BLaER1 (cell line): ENCODE results near the gene THAP11.
"Not testable (repeated sequence)": the region's sequence is repeated elsewhere in the genome, so short reads cannot be mapped to it uniquely, and the experiment has no call there.

ENCODE experiments used
- H3K27ac ChIP-seq: shearing (Covaris generic); formaldehyde crosslinking; 2 replicates; pipeline ENCODE4 v1.8.1; 2022
- H3K27me3 ChIP-seq: shearing (Covaris generic); formaldehyde crosslinking; 2 replicates; pipeline ENCODE4 v1.8.1; 2022
- H3K36me3 ChIP-seq: shearing (Covaris generic); formaldehyde crosslinking; 2 replicates; pipeline ENCODE4 v1.8.1; 2022
- H3K4me1 ChIP-seq: shearing (Covaris generic); formaldehyde crosslinking; 2 replicates; pipeline ENCODE4 v1.8.1; 2022
- H3K4me2 ChIP-seq: shearing (Covaris generic); formaldehyde crosslinking; 2 replicates; pipeline ENCODE4 v1.8.1; 2022
- H3K4me3 ChIP-seq: shearing (Covaris generic); formaldehyde crosslinking; 2 replicates; pipeline ENCODE4 v1.8.1; 2022
- H3K9ac ChIP-seq: shearing (Covaris generic); formaldehyde crosslinking; 2 replicates; pipeline ENCODE4 v1.8.1; 2022
- H3K9me3 ChIP-seq: shearing (Covaris generic); formaldehyde crosslinking; 2 replicates; pipeline ENCODE4 v1.8.1; 2022
- H4K20me1 ChIP-seq: shearing (Covaris generic); formaldehyde crosslinking; 2 replicates; pipeline ENCODE4 v1.8.1; 2022
- Cebpa-rat ChIP-seq: shearing (Covaris generic); IDR thresholded peaks from 2 replicates; pipeline ENCODE4 v1.8.1; 2022

THAP11 gene

DNA sequence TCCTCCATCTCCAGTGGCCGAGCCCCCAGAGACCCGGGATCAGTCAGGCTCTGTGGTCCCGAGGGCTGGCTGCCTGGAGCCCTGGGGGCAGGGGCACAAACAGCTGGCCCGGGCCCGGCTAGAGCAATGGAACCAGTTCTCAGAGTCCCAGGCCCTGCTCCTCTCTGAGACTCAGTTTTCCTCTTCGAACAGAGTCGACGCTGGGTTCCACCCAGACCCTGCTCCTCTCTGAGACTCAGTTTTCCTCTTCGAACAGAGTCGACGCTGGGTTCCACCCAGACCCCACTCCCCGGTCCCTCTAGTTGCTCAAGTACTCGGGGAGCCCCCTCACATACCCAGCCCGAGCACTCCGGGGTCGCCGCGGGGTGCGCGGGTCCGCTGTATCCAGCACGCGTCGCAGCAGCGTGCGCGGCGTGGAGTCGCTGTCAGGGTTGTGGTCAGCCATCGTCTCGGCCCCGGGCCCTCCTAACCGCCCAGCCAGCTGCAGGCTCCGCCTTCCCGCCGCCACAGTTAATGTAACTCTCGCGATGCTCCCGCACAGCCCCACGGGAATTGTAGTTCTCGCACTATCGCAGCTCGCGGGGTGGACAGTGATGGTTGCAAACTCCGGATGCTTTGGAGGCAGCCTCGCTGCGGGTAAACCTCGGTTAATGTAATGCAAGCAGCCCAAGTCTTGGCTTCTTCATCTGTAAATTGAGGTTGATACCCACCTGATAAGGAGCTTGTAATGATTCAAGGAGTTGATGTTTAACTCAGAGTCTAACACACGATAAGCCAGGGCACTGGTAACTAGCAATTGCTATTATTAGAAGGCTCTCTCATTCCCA lies 8.5 kb upstream of the THAP11 start:
- Histone ChIP-seq H3K27ac (peak overlapping the region; percentile 89), H3K27me3 (no peaks in the 10 kb centered on the region), H3K36me3 (peaks cover 39% of the 10 kb centered on the region), H3K9ac (peak overlapping the region; percentile 94), H3K4me1 (peaks cover 29% of the 10 kb centered on the region), H4K20me1 (no peaks in the 10 kb centered on the region), H3K4me2 (peak overlapping the region; percentile 90), H3K4me3 (peak overlapping the region; percentile 81), H3K9me3 (no peaks in the 10 kb centered on the region)
- TF ChIP-seq Cebpa-rat, result no peak

- Histone ChIP-seq H3K4me1 (peaks cover 29% of the 10 kb centered on the region), H3K27ac (peak overlapping the region; percentile 89), H3K27me3 (no peaks in the 10 kb centered on the region), H3K9me3 (no peaks in the 10 kb centered on the region), H4K20me1 (no peaks in the 10 kb centered on the region), H3K4me3 (peak overlapping the region; percentile 81), H3K4me2 (peak overlapping the region; percentile 90), H3K9ac (peak overlapping the region; percentile 94), H3K36me3 (peaks cover 33% of the 10 kb centered on the region)
- TF ChIP-seq Cebpa-rat, result no peak
Observed at GRCh38 chr16:67834242-67834614, 7.9 kb upstream of the THAP11 start.

- not testable (repeated sequence) for H3K27me3 ChIP-seq, H3K9ac ChIP-seq, H3K9me3 ChIP-seq, H4K20me1 ChIP-seq, H3K4me3 ChIP-seq, H3K27ac ChIP-seq, H3K36me3 ChIP-seq, H3K4me2 ChIP-seq
- peaks cover 23% of the 10 kb centered on the region for H3K4me1 ChIP-seq
Observed at GRCh38 chr16:67837190-67837589, 4.9 kb upstream of the THAP11 start.

DNA sequence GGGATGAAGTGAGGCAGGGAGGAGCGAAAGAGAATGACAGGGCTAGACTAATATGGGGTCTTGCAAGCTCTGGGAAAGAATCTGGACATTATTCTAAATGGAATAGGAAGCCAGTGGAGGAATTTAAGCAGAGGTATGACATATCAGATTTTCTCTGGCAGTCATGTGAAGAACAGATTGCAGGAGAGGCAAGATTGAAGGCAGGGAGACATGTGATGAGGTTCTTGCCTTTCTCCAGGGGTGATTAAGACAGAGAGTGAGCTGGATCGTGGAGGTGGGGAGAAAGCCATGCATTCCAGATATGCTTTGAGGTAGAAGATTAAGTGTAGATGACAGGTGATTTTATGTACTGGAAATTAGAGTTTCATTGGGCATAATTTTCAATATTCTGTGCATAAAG lies 4.3 kb upstream of the THAP11 start:
- no peak for TF ChIP-seq Cebpa-rat
- Histone ChIP-seq H3K27ac (no peak overlapping the region), H3K4me1 (peaks cover 17% of the 10 kb centered on the region), H3K4me3 (no peak overlapping the region), H3K4me2 (no peak overlapping the region), H3K9ac (no peak overlapping the region), H3K36me3 (no peaks in the 10 kb centered on the region), H3K9me3 (no peaks in the 10 kb centered on the region), H3K27me3 (no peaks in the 10 kb centered on the region), H4K20me1 (peaks cover 2% of the 10 kb centered on the region)

GRCh38 chr16:67841198-67841815 lies 813 bp upstream of the THAP11 start:
- peak overlapping the region; percentile 95; the same call in 1 of the 2 replicates for H3K27ac ChIP-seq
- H3K4me2 ChIP-seq, result peak overlapping the region; percentile 37
- H3K27me3 ChIP-seq, result no peaks in the 10 kb centered on the region
- no peaks in the 10 kb centered on the region for H3K9me3 ChIP-seq
- peaks cover 32% of the 10 kb centered on the region for H4K20me1 ChIP-seq
- no peaks in the 10 kb centered on the region for H3K36me3 ChIP-seq
- H3K4me1 ChIP-seq, result peaks cover 38% of the 10 kb centered on the region
- peak overlapping the region; percentile 87; the same call in 1 of the 2 replicates for H3K4me3 ChIP-seq
- peak overlapping the region; percentile 99 for H3K9ac ChIP-seq
- TF ChIP-seq Cebpa-rat, result no peak

GRCh38 chr16:67842509-67843342 lies 606 bp downstream of the THAP11 start:
- Histone ChIP-seq H3K4me3 (peak overlapping the region; percentile 87), H3K36me3 (no peaks in the 10 kb centered on the region), H3K9me3 (no peaks in the 10 kb centered on the region), H3K27ac (peak overlapping the region; percentile 95), H3K27me3 (no peaks in the 10 kb centered on the region), H3K9ac (peak overlapping the region; percentile 99), H4K20me1 (peaks cover 39% of the 10 kb centered on the region), H3K4me1 (peaks cover 40% of the 10 kb centered on the region), H3K4me2 (peak overlapping the region; percentile 95)
- TF ChIP-seq Cebpa-rat, result no peak

DNA sequence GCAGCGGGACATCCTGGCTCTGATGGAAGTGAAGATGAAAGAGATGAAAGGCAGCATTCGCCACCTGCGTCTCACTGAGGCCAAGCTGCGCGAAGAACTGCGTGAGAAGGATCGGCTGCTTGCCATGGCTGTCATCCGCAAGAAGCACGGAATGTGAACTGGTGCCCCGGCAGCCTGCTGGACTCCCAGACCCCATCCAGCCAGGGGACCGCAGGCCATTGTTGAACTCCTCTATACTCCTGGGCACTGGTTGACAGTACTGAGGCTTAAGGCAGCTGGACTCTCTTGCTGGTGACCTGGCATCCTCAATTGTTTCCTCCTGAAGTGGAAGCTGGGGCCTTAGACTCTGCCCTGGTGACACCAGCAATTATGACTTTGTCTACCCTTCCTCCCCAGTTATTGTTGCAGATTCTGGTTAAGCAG lies 1.2 kb downstream of the THAP11 start:
- no peaks in the 10 kb centered on the region for H3K27me3 ChIP-seq
- peak overlapping the region; percentile 87 for H3K4me3 ChIP-seq
- TF ChIP-seq Cebpa-rat, result no peak
- no peaks in the 10 kb centered on the region for H3K36me3 ChIP-seq
- H3K9ac ChIP-seq, result peak overlapping the region; percentile 99
- peaks cover 46% of the 10 kb centered on the region for H3K4me1 ChIP-seq
- H4K20me1 ChIP-seq, result peaks cover 46% of the 10 kb centered on the region
- H3K9me3 ChIP-seq, result no peaks in the 10 kb centered on the region
- H3K4me2 ChIP-seq, result peak overlapping the region; percentile 95
- peak overlapping the region; percentile 95 for H3K27ac ChIP-seq

- TF ChIP-seq Cebpa-rat, result no peak
- peak overlapping the region; percentile 96; the same call in 1 of the 2 replicates for H3K27ac ChIP-seq
- H3K9me3 ChIP-seq, result no peaks in the 10 kb centered on the region
- peak overlapping the region; percentile 87; the same call in 1 of the 2 replicates for H3K4me3 ChIP-seq
- no peaks in the 10 kb centered on the region for H3K27me3 ChIP-seq
- H3K36me3 ChIP-seq, result peaks cover 10% of the 10 kb centered on the region
- peak overlapping the region; percentile 95 for H3K4me2 ChIP-seq
- H3K4me1 ChIP-seq, result peaks cover 56% of the 10 kb centered on the region
- peaks cover 57% of the 10 kb centered on the region for H4K20me1 ChIP-seq
- peak overlapping the region; percentile 99 for H3K9ac ChIP-seq
Observed at GRCh38 chr16:67844497-67844896, 2.4 kb downstream of the THAP11 start.

DNA sequence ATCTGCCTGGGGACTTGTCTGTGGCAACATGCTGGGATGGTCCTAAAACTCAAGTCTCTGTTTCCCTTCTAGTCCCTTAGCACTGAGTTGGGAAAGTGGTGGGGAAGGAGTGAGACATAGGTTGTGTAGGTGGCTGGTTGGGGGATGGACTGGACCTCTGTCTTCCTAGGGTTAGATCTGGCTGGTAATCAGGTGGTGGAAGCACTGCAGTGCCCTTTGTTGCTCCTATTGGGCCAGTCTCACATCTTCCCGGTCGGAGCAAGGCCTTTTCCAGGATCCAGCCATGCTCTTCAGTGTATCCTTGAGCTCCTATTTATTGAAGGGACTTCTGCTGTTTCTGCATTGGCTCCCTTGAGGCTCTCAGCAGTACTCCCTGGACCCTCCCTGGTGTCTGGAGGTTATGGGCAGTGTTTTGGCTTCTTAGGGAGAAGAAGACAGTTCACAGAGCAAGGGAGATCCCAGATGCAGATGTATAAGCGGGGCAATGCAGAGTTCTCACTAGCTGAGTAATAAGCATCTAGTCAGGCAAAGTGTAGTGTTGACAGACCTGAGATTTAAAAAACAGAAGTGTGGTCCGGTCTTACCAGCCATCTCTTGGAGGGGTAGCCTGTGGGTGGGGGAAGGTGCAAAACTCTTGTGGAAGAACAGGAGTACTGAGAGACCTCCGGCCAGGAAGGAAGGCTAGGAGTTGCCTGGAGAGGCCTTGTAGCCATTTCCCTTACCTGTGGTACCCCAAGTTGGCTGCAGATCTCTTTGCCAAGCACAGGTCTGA lies 3.4 kb downstream of the THAP11 start:
- Histone ChIP-seq H3K4me1 (peaks cover 56% of the 10 kb centered on the region), H4K20me1 (peaks cover 67% of the 10 kb centered on the region), H3K27ac (peak overlapping the region; percentile 96), H3K4me2 (peak overlapping the region; percentile 95), H3K4me3 (peak overlapping the region; percentile 100), H3K36me3 (peaks cover 20% of the 10 kb centered on the region), H3K27me3 (no peaks in the 10 kb centered on the region), H3K9ac (peak overlapping the region; percentile 99), H3K9me3 (no peaks in the 10 kb centered on the region)
- no peak for TF ChIP-seq Cebpa-rat
